ENCODE results near the gene SYNRG.

SYNRG gene

GRCh38 chr17:37488607-37489196, 120.5 kb downstream of the SYNRG start:
- peak; percentile 59 for DNase-seq (ENCODE audit: low spot score)
- no peak for TF ChIP-seq CTCF (IDR thresholded peaks at IDR 0.05; ENCODE audit: borderline replicate concordance, control extremely low read depth, extremely low read depth, insufficient read depth, missing control alignments)
- in situ Hi-C loops (cut with MboI; ENCODE audit: low sequenced_read_pairs, unreplicated experiment) = no loop called here

- no peak for TF ChIP-seq CTCF (IDR thresholded peaks at IDR 0.05; ENCODE audit: borderline replicate concordance, control extremely low read depth, extremely low read depth, insufficient read depth, missing control alignments)
- in situ Hi-C loops (cut with MboI; ENCODE audit: low sequenced_read_pairs, unreplicated experiment) = no loop called here
- peak; percentile 44 for DNase-seq (ENCODE audit: low spot score)
These were observed 121.1 kb downstream of the SYNRG start for GRCh38 chr17:37488009-37488604.

GRCh38 chr17:37485938-37486570, 123.2 kb downstream of the SYNRG start:
- no peak for TF ChIP-seq CTCF (IDR thresholded peaks at IDR 0.05; ENCODE audit: borderline replicate concordance, control extremely low read depth, extremely low read depth, insufficient read depth, missing control alignments)
- in situ Hi-C loops (cut with MboI; ENCODE audit: low sequenced_read_pairs, unreplicated experiment) = no loop called here
- DNase-seq (ENCODE audit: low spot score) = no peak

- TF ChIP-seq CTCF (IDR thresholded peaks at IDR 0.05; ENCODE audit: borderline replicate concordance, control extremely low read depth, extremely low read depth, insufficient read depth, missing control alignments) = no peak
- in situ Hi-C loops (cut with MboI; ENCODE audit: low sequenced_read_pairs, unreplicated experiment) = no loop called here
- peak; percentile 41 for DNase-seq (ENCODE audit: low spot score)
These were observed 125.7 kb downstream of the SYNRG start for GRCh38 chr17:37483311-37484039.

GRCh38 chr17:37481001-37481665, 128.1 kb downstream of the SYNRG start:
- in situ Hi-C loops (cut with MboI; ENCODE audit: low sequenced_read_pairs, unreplicated experiment) = no loop called here
- no peak for TF ChIP-seq CTCF (IDR thresholded peaks at IDR 0.05; ENCODE audit: borderline replicate concordance, control extremely low read depth, extremely low read depth, insufficient read depth, missing control alignments)
- no peak for DNase-seq (ENCODE audit: low spot score)

GRCh38 chr17:37480427-37480826, 128.8 kb downstream of the SYNRG start:
- TF ChIP-seq CTCF (IDR thresholded peaks at IDR 0.05; ENCODE audit: borderline replicate concordance, control extremely low read depth, extremely low read depth, insufficient read depth, missing control alignments) = no peak
- in situ Hi-C loops (cut with MboI; ENCODE audit: low sequenced_read_pairs, unreplicated experiment) = no loop called here

More at GRCh38 chr17:37480427-37480826, 128.8 kb downstream of the SYNRG start:
- DNase-seq (ENCODE audit: low spot score) = no peak

Measured in GM13976 (cell line).